HG03342 (cell line): ENCODE results near the gene PHF2.

Source experiments
- ATAC-seq: cut with Tn5 transposase; IDR thresholded peaks from one replicate; pipeline ENCODE4 v1.9.1; 2021; ENCODE audit warnings: mild to moderate bottlenecking, moderate library complexity; ENCODE audit not compliant: unreplicated experiment

The PHF2 gene

DNA sequence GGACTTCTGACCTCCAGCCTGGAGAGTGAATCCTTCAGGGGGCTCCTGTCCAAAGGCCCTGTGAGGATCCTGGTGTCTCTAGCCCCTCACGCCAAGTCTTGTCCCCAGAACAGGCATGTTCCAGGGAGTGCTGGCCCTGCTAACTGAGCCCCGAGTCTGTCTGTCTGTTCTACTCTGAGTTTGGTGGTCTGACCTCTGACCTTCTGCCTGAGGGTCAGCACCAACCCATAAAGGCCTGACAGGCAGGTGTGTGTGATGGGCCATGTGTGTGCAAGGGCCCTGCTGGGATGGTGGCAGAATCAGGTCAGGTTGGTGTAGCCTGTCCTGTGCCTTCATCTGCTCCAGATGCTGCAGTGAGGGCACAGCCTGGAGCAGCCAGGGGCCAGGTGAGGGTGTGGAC is 46.3 kb downstream of the PHF2 start:
- ATAC-seq = no peak

DNA sequence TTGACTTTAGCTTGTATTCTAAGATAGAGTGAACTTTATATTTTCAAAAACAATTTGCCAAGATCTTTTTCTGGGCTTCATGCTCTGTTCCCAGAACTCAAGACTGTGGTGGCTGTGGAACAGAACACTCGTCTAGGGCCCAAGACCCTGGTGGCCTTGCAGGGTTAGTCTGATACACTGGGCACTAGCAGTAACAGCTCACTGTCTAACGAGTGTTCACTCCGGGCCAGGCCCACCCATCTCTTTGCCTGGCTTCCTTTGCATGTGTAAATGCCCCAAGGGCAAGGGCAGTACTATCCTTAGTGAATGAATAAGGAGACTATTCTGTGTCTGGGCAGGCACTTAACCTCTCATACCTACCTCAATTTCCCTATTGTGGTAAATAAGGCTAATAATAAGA is 47.4 kb downstream of the PHF2 start:
- no peak for ATAC-seq

GRCh38 chr9:93624431-93624834 is 48.0 kb downstream of the PHF2 start:
- no peak for ATAC-seq

GRCh38 chr9:93624977-93625376 is 48.6 kb downstream of the PHF2 start:
- ATAC-seq = no peak

- ATAC-seq = no peak
These were observed 53.5 kb downstream of the PHF2 start for GRCh38 chr9:93629920-93630319.

GRCh38 chr9:93630806-93631411 is 54.5 kb downstream of the PHF2 start:
- no peak for ATAC-seq

GRCh38 chr9:93633492-93634221 is 57.3 kb downstream of the PHF2 start:
- no peak for ATAC-seq

DNA sequence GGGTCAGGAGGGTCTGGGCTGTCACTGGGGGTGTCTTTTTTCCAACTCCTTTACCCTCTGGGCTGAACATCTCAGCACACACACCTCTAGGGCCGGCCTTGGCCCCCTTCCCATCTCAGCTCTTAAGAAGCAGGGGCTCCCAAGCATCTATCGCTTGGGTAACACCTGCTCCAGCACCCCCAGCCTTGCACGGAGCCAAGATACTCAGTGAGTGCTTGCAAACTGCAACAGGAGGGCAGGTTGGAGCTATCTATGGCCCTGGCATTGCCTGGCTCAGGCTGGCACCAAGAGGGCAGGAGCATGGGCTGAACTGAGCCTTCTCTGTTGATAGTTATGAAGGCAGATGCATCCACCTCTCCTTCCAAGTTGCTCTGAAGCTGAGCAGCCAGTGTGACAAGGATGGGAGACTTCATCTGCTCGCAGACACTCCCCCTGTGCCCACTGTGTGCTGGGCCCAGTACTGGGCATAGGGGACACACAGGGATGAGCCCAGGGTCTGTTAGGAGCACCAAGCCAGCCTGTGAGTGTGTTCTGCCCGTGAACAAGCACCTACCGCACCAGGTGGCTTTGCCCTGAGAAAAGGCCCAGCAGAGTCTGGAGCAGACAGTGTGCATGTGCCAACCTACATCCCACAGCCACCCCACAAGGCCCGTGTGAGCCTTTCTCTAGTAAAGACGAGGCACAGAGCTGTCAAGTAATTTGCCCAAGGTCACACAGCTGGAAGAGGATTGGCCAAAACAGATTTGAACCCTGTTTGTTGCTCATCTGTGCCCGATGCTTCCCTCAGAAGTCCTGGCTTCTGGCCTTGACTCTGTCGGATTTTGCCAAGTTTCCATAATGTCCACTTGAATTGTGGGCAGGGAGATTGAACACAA is 58.2 kb downstream of the PHF2 start:
- no peak for ATAC-seq

GRCh38 chr9:93635186-93636107 is 59.1 kb downstream of the PHF2 start:
- no peak for ATAC-seq

DNA sequence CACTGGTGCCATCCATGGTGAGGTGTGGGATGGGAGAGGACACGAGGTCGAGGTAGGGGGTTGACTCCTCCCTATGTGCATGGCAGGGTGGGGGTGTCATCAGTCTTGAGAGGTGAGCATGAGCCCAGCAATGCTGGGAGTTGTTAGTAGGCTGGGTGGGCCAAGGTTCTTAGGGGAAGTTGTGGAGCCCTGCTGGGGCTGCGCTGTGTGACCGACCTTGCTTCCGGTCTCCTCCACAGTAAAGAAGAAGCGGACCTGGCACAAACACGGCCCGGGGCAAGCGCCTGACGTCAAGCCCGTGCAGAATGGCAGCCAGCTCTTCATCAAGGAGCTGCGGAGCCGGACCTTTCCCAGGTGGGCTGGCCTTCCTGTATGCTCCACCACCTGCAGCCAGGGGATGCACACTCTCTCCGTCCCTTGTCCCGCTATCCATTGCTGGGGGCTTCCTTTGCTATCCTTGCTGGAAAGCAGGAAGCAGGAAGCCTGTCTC is 59.8 kb downstream of the PHF2 start:
- ATAC-seq = no peak

DNA sequence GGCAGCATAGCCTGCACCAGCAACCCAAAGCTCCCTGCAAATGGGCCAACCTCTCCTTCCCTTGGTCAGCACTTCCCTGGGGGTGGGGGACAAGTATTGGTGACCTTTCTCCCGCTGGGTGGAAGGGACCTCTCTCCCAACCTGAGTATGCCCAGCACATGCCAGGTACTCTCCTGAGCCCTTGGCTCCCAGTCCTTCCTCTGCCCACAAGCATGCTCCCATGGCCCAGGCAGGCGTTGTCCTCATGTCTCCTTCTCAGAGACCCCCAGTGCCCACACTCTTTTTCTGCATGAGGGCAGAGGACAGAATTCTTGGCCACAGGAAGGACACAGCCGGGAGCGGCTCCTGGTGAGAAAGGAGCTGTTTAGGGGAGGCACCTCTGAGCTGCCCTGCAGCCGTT is 60.3 kb downstream of the PHF2 start:
- no peak for ATAC-seq

- no peak for ATAC-seq
These were observed 61.5 kb downstream of the PHF2 start for GRCh38 chr9:93637886-93638285.

GRCh38 chr9:93640027-93640426 is 63.6 kb downstream of the PHF2 start:
- ATAC-seq = no peak

- ATAC-seq = no peak
These were observed 66.6 kb downstream of the PHF2 start for GRCh38 chr9:93642961-93643360.

DNA sequence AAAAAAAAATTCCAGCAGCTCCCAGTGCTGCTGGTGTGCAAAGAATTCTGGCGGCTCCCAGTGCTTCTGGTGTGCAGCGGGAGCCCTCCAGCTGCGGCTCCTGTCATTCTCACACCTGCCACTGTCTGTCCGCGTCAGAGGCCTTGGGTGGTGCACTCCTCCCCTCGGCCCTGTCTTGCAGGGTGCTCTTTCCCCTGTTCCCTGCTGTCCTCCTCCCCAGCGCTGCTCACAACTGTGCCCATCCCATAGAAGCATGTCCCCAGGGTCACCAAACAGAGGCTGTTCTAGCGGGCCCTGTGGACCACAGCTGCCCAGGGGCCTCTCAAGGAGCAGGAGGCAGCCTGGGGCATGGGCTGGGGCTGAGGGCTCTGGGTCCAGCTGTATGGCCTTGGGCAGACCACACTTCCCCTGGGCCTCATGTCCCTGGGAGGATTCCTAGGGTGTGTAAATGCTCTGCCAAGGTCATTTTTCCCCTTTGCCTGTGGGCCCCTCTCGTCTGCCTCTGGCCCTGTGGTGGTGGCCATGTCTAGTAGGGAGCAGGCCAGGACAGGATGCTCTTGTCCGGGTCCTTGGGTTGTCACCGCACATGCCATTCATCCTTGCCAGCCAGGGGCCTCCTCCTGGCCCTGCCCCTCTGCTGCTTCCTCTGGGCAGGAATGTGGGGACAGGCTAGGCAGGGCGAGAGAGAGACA is 68.2 kb downstream of the PHF2 start:
- ATAC-seq = no peak

DNA sequence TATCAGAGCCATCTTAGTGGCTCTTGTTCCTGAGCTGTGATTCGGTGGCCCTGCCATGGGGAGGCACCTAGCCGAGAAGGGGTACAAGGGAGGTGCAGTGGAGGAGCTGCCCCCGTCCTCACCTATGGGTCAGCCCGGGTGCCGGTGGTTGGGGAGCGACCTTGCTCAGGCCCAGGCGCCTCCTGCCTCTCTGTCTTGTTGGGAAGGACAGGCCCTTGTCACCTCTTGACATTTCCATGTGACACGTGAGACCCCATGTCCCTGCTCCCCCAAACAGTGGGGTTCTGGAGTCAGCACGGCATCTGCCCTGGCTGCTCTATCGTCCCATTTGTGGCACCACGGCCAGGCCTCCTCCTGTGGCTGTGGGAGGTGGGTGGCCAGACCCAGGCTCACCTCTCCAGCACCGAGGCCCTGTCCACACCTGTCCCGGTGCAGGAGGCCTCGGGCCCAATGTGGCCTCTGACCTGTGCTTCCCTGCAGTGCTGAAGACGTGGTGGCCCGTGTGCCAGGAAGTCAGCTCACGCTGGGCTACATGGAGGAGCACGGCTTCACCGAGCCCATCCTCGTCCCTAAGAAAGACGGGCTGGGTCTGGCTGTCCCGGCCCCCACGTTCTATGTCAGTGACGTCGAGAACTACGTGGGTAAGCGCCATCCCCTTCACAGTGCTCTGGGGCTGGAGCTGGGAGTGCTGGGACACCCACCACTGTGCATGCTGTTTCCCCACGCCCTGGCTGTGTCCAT is 68.9 kb downstream of the PHF2 start:
- ATAC-seq = no peak

DNA sequence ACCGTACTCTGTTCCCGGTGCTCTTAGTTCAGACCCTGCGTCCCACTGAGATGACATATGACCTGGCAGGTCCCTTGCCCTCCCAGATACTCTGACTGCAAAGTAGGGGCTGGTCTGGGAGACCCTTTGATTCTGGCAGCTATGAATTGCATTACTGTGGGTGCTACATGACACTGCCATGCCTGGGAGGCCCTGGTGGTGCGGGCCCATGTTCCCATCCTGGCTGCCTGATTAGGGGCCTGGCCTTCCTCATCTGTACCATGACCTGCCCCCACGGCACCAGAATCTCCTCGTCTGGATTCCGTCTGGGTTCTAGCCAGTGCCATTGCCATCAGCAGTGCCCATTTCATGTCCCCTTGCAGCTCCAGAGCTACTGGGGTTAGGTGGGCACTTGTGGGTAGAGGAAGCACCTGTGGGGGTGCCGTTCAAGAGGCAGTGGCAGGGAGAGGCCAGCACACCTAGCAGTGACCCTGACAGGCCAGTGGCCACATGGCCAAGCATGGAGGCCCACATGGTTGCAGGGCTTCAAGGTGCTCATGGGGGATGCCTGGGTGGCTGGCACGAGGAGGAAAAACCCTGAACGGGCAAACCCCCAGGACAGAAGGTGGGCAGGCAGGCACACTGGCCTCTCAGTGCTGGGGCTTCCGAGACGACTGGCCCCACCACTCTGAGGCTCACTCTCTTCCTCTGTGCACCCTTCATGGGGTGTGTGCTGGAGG is 69.7 kb downstream of the PHF2 start:
- no peak for ATAC-seq

- no peak for ATAC-seq
These were observed 70.3 kb downstream of the PHF2 start for GRCh38 chr9:93646640-93647178.
